ENCODE results near the gene ATP11A.

The ATP11A gene

GRCh38 chr13:112916296-112916695 lies 226.5 kb downstream of the ATP11A start:
- DNase-seq, result no peak

- no peak for DNase-seq
These were observed 227.3 kb downstream of the ATP11A start for GRCh38 chr13:112917056-112917664.

- DNase-seq, result no peak
These were observed 227.9 kb downstream of the ATP11A start for GRCh38 chr13:112917737-112918136.

DNA sequence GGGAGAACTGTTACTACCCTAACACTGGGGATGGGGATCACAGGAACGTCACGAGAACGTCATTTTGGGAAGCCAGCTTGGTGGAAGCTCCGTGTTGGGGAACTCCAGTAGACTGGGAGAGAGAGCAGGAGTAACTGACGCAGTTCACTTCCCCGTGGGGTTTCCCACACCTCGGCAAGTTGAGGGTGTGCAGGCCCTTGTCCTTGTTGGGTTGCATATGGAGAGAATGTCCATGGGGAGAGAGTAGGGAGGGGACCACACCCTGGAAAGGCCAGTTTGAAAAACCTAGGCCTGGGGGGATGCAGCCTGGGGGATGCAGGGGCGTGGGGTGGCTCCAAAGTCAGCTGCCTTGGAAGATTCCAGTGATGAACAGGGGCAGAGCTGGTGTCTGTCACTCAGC lies 228.4 kb downstream of the ATP11A start:
- DNase-seq, result no peak

GRCh38 chr13:112918746-112919145 lies 228.9 kb downstream of the ATP11A start:
- DNase-seq, result no peak

- no peak for DNase-seq
These were observed 234.1 kb downstream of the ATP11A start for GRCh38 chr13:112923962-112924361.

DNA sequence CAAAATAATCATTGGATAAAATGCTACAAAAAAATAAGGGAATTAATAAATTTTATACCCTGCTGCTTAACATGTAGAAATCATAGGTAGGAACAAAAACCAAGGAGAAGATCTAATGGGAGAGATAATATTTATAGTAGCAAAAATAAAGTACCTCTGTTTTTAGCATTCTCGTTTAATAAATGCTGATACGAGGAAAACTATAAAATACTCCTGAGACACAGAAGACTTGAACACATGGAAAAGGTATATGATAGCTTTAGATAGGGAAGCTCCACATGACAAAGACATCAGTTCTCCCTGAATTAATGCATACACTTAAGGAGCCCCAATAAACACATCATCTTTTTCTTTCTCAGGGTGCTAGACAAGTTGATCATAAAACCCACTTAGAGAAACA lies 234.5 kb downstream of the ATP11A start:
- no peak for DNase-seq

GRCh38 chr13:112926003-112926402 lies 236.2 kb downstream of the ATP11A start:
- no peak for DNase-seq

GRCh38 chr13:112926993-112927392 lies 237.2 kb downstream of the ATP11A start:
- no peak for DNase-seq

- no peak for DNase-seq
These were observed 238.5 kb downstream of the ATP11A start for GRCh38 chr13:112928020-112928971.

DNA sequence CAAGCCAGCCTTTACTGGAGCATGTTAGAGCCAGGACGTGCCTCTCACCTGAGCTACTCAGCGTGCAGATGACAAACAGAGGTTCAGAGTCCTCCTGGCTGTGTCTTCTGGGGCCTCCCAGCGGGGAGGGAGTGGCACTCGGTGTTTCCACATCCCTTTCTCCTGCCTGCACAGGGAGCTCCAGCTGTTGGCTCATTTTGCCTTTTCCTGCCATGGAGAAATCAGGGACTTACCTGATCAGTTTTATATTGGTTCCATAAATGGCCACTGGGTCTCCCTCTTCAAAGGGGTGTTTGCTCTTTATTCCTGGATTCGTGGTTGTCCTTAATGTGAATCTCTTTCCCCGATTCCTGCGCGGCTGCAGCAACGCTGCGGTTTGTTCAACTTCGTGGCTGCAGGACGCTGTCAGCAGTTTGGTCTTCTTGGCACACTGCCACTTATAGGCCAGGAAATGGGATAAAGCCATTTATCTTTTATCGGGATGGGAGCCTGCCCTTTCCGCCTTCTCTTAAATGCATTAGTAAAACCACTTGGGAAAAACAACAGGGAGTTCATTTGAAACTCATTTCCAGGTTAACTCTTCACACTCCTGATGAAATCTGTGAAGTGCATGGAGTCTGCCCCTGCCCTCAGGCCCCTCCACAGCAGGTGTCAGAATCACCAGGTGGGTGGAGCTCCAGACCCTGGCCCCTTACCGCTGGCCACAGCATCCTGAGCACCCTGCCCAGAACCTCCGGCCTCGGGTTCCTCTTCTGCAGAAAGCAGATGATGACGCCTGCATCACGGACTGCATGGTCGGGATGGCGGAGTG lies 239.3 kb downstream of the ATP11A start:
- no peak for DNase-seq

DNA sequence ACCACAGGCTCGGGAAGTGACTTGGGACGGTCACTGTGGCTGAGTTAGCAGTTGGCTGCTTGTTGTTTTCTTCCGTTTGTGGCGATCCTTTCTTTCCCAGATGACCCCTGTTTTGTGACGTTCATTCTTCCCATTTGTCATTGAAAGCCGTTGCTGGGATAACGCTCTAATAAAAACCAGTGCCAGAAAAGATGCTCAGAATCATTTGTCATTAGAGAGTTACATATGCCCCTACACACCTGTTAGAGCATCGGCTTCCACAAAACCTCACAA lies 239.9 kb downstream of the ATP11A start:
- DNase-seq, result no peak

- DNase-seq, result no peak
These were observed 240.4 kb downstream of the ATP11A start for GRCh38 chr13:112930192-112930591.

DNA sequence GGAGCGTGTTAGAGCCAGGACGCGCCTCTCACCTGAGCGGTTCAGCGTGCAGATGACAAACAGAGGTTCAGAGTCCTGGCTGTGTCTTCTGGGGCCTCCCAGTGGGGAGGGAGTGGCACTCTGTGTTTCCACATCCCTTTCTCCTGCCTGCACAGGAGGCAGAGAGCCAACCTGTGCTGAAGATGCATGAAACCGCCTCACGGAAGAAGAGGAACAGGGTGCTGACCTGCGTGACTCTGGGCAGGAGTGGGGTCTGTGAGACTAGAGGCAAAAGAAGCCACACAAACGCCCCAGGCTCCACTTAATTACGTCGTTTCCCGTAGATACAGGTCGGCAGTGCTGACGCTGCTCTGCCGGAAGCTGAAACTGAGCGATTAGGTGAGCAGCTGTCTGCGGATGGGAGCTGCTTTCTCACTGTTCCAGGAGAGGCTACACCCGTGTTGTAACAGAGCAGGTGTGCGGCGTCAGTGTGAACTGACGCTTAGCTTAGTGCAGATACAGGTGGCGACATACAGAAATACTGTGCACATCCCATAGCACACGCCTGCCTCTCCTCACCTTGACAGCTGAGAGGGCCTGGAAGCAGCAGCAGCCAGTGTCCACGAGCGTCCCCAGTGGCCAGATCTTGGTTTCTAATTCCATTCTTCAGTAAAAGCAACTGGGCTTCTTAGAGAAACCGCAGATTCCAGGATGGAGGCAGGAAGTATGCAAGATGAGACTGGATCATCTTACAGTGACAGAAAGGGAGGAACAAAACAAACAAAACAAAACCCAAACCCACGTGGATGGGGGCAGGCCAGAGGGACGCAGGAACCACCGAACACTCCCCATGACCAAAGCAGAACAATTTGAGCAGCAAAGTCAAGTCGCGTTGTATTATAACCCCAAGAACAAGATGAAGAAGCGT lies 241.4 kb downstream of the ATP11A start:
- DNase-seq, result no peak

DNA sequence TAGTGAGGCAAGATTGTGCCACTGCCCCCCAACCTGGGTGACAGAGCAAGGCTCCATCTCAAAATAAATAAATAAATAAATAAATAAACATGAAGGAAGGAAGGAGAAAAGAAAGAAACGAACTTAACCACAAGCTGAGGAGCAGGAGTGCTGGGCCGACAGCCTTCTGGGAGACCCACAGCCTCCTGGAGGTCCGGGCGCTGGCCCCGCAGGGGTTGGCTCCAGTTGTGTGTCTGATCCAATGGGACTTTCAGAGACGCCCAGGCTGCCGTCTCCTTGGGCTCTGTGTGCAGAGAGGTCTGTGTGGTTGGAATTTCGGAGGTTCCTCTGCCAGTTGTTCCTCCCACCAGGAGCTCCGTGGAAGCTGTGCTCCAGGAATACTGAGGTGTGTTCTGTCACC lies 243.1 kb downstream of the ATP11A start:
- DNase-seq, result no peak

DNA sequence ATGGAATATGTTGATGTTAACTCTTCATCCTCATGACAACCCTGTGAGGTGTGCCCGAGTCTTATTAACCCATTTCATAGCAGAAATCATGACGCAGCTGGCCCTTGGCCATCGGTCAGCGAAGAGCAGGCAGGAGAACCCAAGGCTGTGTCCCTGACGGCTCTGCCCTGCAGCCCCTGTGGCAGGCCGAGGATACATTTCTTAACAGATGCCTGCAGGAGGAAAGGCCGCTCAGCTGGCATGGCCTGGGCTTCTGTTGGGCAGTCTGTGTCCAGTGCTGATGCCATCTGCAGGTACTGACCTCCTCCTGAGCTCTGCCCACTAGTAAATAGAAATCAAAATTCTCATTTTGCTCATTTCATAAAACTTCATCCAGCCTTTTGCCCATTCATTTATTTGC lies 243.8 kb downstream of the ATP11A start:
- DNase-seq, result no peak

DNA sequence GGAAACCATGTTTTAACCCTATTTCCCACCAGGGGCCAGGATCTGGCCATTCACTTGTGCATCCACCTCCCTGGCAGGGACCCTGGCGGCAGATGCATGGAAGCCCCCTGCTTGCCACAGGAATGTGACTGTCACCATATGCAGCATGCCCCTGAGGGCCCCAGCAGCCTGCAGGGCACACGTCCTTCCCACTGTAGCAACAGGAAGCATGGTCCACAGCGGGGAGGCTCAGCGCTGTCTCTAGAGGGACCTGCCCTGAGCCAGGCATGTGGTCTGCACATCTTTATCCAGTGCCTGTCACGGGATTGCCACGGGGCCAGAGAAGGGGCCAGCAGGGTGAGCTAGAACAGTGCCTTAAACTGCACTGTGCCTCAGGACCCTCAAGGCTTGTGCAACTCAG lies 244.2 kb downstream of the ATP11A start:
- DNase-seq, result no peak
